ENCODE data around the gene NT5DC1.

The NT5DC1 gene

GRCh38 chr6:116108836-116109235 lies 8.2 kb downstream of the NT5DC1 start:
- Histone ChIP-seq H3K4me3 (ENCODE audit: extremely low read depth, insufficient read depth, low read length, poor library complexity, severe bottlenecking) (no peak overlapping the region), H3K36me3 (ENCODE audit: control insufficient read depth, insufficient read depth, low read length) (peaks cover 19% of the 10 kb centered on the region), H3K9me3 (ENCODE audit: control insufficient read depth, low read length) (no peaks in the 10 kb centered on the region), H3K27ac (ENCODE audit: low read depth, low read length, severe bottlenecking) (no peak overlapping the region), H3K4me1 (ENCODE audit: control insufficient read depth, insufficient read depth, low read length, poor library complexity, severe bottlenecking) (peaks cover 12% of the 10 kb centered on the region)
- WGBS, 2 experiments (ENCODE audit: insufficient coverage in 2 of 2) = 64 to 67% methylated on average over 1 of the region's 1 CpG

GRCh38 chr6:116111552-116112528 lies 11.2 kb downstream of the NT5DC1 start:
- no peak overlapping the region for H3K4me3 ChIP-seq (ENCODE audit: extremely low read depth, insufficient read depth, low read length, poor library complexity, severe bottlenecking)
- H3K36me3 ChIP-seq (ENCODE audit: control insufficient read depth, insufficient read depth, low read length) = peaks cover 33% of the 10 kb centered on the region
- WGBS, 2 experiments (ENCODE audit: insufficient coverage in 2 of 2) = 42% methylated on average over 4 of the region's 5 CpGs; no CpG with 5 or more reads in 1 of the 2 experiments
- no peaks in the 10 kb centered on the region for H3K9me3 ChIP-seq (ENCODE audit: control insufficient read depth, low read length)
- H3K27ac ChIP-seq (ENCODE audit: low read depth, low read length, severe bottlenecking) = no peak overlapping the region
- H3K4me1 ChIP-seq (ENCODE audit: control insufficient read depth, insufficient read depth, low read length, poor library complexity, severe bottlenecking) = peaks cover 2% of the 10 kb centered on the region

GRCh38 chr6:116113386-116113785 lies 12.7 kb downstream of the NT5DC1 start:
- Histone ChIP-seq H3K9me3 (ENCODE audit: control insufficient read depth, low read length) (no peaks in the 10 kb centered on the region), H3K4me1 (ENCODE audit: control insufficient read depth, insufficient read depth, low read length, poor library complexity, severe bottlenecking) (no peaks in the 10 kb centered on the region), H3K4me3 (ENCODE audit: extremely low read depth, insufficient read depth, low read length, poor library complexity, severe bottlenecking) (no peak overlapping the region), H3K27ac (ENCODE audit: low read depth, low read length, severe bottlenecking) (no peak overlapping the region), H3K36me3 (ENCODE audit: control insufficient read depth, insufficient read depth, low read length) (peaks cover 33% of the 10 kb centered on the region)
- 100% methylated on average over 1 to 2 of the region's 2 CpGs for WGBS, 2 experiments (ENCODE audit: insufficient coverage in 2 of 2)

DNA sequence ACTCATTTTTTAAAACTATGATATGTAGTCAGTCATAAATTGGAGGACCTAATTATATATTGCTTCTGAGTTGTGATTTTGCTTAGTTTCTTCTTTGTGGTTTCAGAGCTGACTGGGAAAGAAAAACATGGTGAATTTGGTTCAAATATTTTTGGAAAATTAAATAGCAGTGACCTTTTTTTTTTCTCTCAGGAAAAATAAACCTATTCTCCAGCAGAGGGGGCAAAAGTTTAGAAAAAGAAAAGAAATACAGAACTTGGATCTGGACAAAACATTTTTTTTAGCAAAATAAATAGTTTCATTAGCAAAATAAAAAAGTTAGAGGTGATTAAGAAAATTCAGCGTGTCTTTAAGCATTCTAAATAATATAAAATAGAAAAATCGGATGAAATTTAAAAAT lies 15.1 kb downstream of the NT5DC1 start:
- WGBS, 2 experiments (ENCODE audit: insufficient coverage in 2 of 2) = no CpG with 5 or more reads among the region's 2 CpGs
- H3K36me3 ChIP-seq (ENCODE audit: control insufficient read depth, insufficient read depth, low read length) = peaks cover 26% of the 10 kb centered on the region

GRCh38 chr6:116118608-116119007 lies 18.0 kb downstream of the NT5DC1 start:
- Histone ChIP-seq H3K36me3 (ENCODE audit: control insufficient read depth, insufficient read depth, low read length) (peaks cover 16% of the 10 kb centered on the region), H3K4me3 (ENCODE audit: extremely low read depth, insufficient read depth, low read length, poor library complexity, severe bottlenecking) (no peak overlapping the region)

More for the DNA sequence above, 15.1 kb downstream of the NT5DC1 start:
- Histone ChIP-seq H3K27ac (ENCODE audit: low read depth, low read length, severe bottlenecking) (no peak overlapping the region), H3K9me3 (ENCODE audit: control insufficient read depth, low read length) (no peaks in the 10 kb centered on the region), H3K4me1 (ENCODE audit: control insufficient read depth, insufficient read depth, low read length, poor library complexity, severe bottlenecking) (no peaks in the 10 kb centered on the region), H3K4me3 (ENCODE audit: extremely low read depth, insufficient read depth, low read length, poor library complexity, severe bottlenecking) (no peak overlapping the region)

GRCh38 chr6:116120430-116120829 lies 19.8 kb downstream of the NT5DC1 start:
- peaks cover 1% of the 10 kb centered on the region for H3K36me3 ChIP-seq (ENCODE audit: control insufficient read depth, insufficient read depth, low read length)

More at GRCh38 chr6:116118608-116119007, 18.0 kb downstream of the NT5DC1 start:
- H3K4me1 ChIP-seq (ENCODE audit: control insufficient read depth, insufficient read depth, low read length, poor library complexity, severe bottlenecking) = no peaks in the 10 kb centered on the region
- no peak overlapping the region for H3K27ac ChIP-seq (ENCODE audit: low read depth, low read length, severe bottlenecking)
- no peaks in the 10 kb centered on the region for H3K9me3 ChIP-seq (ENCODE audit: control insufficient read depth, low read length)

GRCh38 chr6:116126032-116126431 lies 25.4 kb downstream of the NT5DC1 start, which contains the start of gene COL10A1:
Gene COL10A1, minus strand, starts transcription at chr6:116126132. Its CDS starts 640 bp downstream, at chr6:116125492.
- 90 to 97% methylated on average over 3 of the region's 6 CpGs for WGBS, 2 experiments (ENCODE audit: insufficient coverage in 2 of 2)
- H3K9me3 ChIP-seq (ENCODE audit: control insufficient read depth, low read length) = no peaks in the 10 kb centered on the region
- no peaks in the 10 kb centered on the region for H3K36me3 ChIP-seq (ENCODE audit: control insufficient read depth, insufficient read depth, low read length)

More at GRCh38 chr6:116120430-116120829, 19.8 kb downstream of the NT5DC1 start:
- H3K27ac ChIP-seq (ENCODE audit: low read depth, low read length, severe bottlenecking) = no peak overlapping the region
- WGBS, 2 experiments (ENCODE audit: insufficient coverage in 2 of 2) = 96 to 100% methylated on average over 3 of the region's 3 CpGs
- H3K4me1 ChIP-seq (ENCODE audit: control insufficient read depth, insufficient read depth, low read length, poor library complexity, severe bottlenecking) = no peaks in the 10 kb centered on the region
- H3K9me3 ChIP-seq (ENCODE audit: control insufficient read depth, low read length) = no peaks in the 10 kb centered on the region
- H3K4me3 ChIP-seq (ENCODE audit: extremely low read depth, insufficient read depth, low read length, poor library complexity, severe bottlenecking) = no peak overlapping the region

GRCh38 chr6:116127771-116128493 lies 27.3 kb downstream of the NT5DC1 start:
- Histone ChIP-seq H3K4me3 (ENCODE audit: extremely low read depth, insufficient read depth, low read length, poor library complexity, severe bottlenecking) (no peak overlapping the region), H3K4me1 (ENCODE audit: control insufficient read depth, insufficient read depth, low read length, poor library complexity, severe bottlenecking) (no peaks in the 10 kb centered on the region), H3K36me3 (ENCODE audit: control insufficient read depth, insufficient read depth, low read length) (no peaks in the 10 kb centered on the region), H3K27ac (ENCODE audit: low read depth, low read length, severe bottlenecking) (no peak overlapping the region), H3K9me3 (ENCODE audit: control insufficient read depth, low read length) (no peaks in the 10 kb centered on the region)
- WGBS, 2 experiments (ENCODE audit: insufficient coverage in 2 of 2) = 92% methylated on average over 2 of the region's 2 CpGs; no CpG with 5 or more reads in 1 of the 2 experiments

More at GRCh38 chr6:116126032-116126431, 25.4 kb downstream of the NT5DC1 start, which contains the start of gene COL10A1:
- Histone ChIP-seq H3K27ac (ENCODE audit: low read depth, low read length, severe bottlenecking) (no peak within 1 kb of the TSS), H3K4me1 (ENCODE audit: control insufficient read depth, insufficient read depth, low read length, poor library complexity, severe bottlenecking) (no peaks in the 10 kb centered on the region), H3K4me3 (ENCODE audit: extremely low read depth, insufficient read depth, low read length, poor library complexity, severe bottlenecking) (no peak within 1 kb of the TSS)

DNA sequence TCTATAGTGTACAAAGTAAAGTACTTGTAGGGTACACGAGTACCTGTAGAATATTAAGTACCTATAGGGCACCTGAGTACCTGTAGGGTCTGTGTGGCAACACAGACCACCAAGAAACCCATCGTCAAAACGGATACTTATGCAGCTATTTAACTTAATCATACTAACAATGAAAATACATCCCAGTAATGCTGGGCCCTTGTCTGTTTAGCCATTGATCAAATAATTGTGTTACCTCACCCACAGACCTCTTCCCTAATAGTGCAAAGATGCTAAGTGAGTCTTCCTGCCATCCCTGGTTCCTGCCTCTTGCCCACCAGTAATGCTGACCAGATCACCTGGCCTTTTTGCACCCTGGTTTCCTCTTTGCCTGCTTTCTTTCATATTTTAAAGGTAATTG lies 32.8 kb downstream of the NT5DC1 start:
- Histone ChIP-seq H3K36me3 (ENCODE audit: control insufficient read depth, insufficient read depth, low read length) (no peaks in the 10 kb centered on the region), H3K27ac (ENCODE audit: low read depth, low read length, severe bottlenecking) (no peak overlapping the region), H3K4me1 (ENCODE audit: control insufficient read depth, insufficient read depth, low read length, poor library complexity, severe bottlenecking) (no peaks in the 10 kb centered on the region), H3K9me3 (ENCODE audit: control insufficient read depth, low read length) (no peaks in the 10 kb centered on the region), H3K4me3 (ENCODE audit: extremely low read depth, insufficient read depth, low read length, poor library complexity, severe bottlenecking) (no peak overlapping the region)
- whole genome bisulfite sequencing, 2 experiments (ENCODE audit: insufficient coverage in 2 of 2) = 75% methylated on average over 2 of the region's 3 CpGs; no CpG with 5 or more reads in 1 of the 2 experiments

DNA sequence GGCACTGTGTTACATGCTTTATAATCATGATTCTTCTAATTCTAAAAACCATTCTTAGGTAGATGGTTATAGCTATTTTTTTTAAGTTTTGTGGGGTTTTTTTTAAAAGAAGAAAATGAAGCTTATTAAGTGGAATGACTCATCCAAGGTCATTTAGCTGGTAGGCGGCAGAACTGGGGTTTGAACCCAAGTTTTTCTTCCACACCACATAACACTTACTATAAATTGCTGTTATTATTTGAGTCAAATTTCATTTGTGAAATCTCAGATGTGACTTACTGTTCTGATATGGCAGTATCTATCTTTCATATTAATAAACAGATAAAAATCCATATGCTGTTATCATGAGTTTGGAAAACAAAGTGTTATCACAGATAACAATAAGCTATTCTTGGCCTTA lies 35.7 kb downstream of the NT5DC1 start:
- WGBS, 2 experiments (ENCODE audit: insufficient coverage in 2 of 2) = no CpG with 5 or more reads among the region's 1 CpG
- Histone ChIP-seq H3K9me3 (ENCODE audit: control insufficient read depth, low read length) (no peaks in the 10 kb centered on the region), H3K4me3 (ENCODE audit: extremely low read depth, insufficient read depth, low read length, poor library complexity, severe bottlenecking) (no peak overlapping the region), H3K36me3 (ENCODE audit: control insufficient read depth, insufficient read depth, low read length) (no peaks in the 10 kb centered on the region), H3K27ac (ENCODE audit: low read depth, low read length, severe bottlenecking) (no peak overlapping the region), H3K4me1 (ENCODE audit: control insufficient read depth, insufficient read depth, low read length, poor library complexity, severe bottlenecking) (no peaks in the 10 kb centered on the region)
